Measurements from ENCODE around the gene ADAM23. TPM values are rescaled to one million over a fixed set of nuclear protein-coding genes. Genes with fewer than 3 reads are reported as not detected.

Gene ADAM23
- total RNA-seq, 6 experiments from 2014 or later: 0.47 to 2.6 (median 1.2) TPM

DNA sequence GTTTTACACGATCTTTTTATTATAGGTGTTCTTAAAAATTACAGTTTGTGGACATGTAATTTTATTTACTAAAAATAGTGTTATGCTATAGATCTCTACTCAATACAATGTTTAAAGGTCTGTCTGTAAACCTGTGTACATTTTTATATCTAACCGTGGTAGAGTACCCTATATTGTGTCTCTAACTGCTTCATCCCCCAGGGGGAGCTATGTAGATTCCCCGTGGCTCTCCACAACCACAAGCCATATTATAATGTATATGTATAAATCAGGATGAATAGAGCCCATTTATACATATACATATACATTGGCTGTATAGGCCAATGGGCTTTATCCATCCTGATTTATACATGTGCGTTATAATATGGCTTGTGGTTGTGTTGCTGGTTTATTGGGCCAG is 59.4 kb downstream of the ADAM23 start:
- Mint-ChIP-seq H3K4me1 (ENCODE audit: low read depth) (no peaks in the 10 kb centered on the region), H3K9me3 (peaks cover 8% of the 10 kb centered on the region; the same call in 1 of the 2 replicates), H3K27ac (no peak overlapping the region), H3K4me3 (no peak overlapping the region), H3K27me3 (ENCODE audit: insufficient read depth) (no peaks in the 10 kb centered on the region), H3K36me3 (ENCODE audit: low read depth) (no peaks in the 10 kb centered on the region)
- DNase-seq: no peak
- TF ChIP-seq, protein P1, sequence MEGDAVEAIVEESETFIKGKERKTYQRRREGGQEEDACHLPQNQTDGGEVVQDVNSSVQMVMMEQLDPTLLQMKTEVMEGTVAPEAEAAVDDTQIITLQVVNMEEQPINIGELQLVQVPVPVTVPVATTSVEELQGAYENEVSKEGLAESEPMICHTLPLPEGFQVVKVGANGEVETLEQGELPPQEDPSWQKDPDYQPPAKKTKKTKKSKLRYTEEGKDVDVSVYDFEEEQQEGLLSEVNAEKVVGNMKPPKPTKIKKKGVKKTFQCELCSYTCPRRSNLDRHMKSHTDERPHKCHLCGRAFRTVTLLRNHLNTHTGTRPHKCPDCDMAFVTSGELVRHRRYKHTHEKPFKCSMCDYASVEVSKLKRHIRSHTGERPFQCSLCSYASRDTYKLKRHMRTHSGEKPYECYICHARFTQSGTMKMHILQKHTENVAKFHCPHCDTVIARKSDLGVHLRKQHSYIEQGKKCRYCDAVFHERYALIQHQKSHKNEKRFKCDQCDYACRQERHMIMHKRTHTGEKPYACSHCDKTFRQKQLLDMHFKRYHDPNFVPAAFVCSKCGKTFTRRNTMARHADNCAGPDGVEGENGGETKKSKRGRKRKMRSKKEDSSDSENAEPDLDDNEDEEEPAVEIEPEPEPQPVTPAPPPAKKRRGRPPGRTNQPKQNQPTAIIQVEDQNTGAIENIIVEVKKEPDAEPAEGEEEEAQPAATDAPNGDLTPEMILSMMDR (IDR thresholded peaks at IDR 0.05): no peak

DNA sequence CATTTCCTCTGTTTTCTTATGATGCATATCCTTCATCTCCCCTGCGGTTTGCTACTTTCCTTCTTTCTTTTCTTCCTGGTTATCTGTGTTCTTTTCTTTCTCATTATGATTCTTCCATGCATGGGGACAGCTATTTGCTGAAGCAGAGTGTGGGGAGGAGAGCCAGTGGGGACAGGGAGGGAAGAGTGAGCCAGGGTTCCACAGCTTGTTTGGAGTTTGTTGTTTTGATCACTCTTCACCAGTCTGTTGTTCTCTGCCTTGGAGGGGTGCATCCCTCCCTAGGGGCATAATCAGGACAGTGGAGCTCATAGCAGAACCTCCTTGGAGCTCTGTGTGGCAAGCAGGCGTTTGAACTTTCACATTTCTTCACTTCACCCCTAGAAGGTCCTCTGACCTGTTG is 68.0 kb downstream of the ADAM23 start:
- H3K27me3 Mint-ChIP-seq (ENCODE audit: insufficient read depth): no peaks in the 10 kb centered on the region
- H3K27ac Mint-ChIP-seq: no peak overlapping the region
- no peak overlapping the region for H3K4me3 Mint-ChIP-seq
- TF ChIP-seq, protein P1 (IDR thresholded peaks at IDR 0.05): no peak
- H3K9me3 Mint-ChIP-seq: peaks cover 33% of the 10 kb centered on the region
- DNase-seq: no peak
- H3K36me3 Mint-ChIP-seq (ENCODE audit: low read depth): no peaks in the 10 kb centered on the region
- H3K4me1 Mint-ChIP-seq (ENCODE audit: low read depth): no peaks in the 10 kb centered on the region

- Mint-ChIP-seq H3K36me3 (ENCODE audit: low read depth) (no peaks in the 10 kb centered on the region), H3K4me1 (ENCODE audit: low read depth) (no peaks in the 10 kb centered on the region), H3K4me3 (no peak overlapping the region), H3K27me3 (ENCODE audit: insufficient read depth) (no peaks in the 10 kb centered on the region), H3K27ac (no peak overlapping the region), H3K9me3 (peaks cover 33% of the 10 kb centered on the region)
- TF ChIP-seq, protein P1 (IDR thresholded peaks at IDR 0.05): no peak
- DNase-seq: no peak
These were observed 69.7 kb downstream of the ADAM23 start for GRCh38 chr2:206512999-206513398.

DNA sequence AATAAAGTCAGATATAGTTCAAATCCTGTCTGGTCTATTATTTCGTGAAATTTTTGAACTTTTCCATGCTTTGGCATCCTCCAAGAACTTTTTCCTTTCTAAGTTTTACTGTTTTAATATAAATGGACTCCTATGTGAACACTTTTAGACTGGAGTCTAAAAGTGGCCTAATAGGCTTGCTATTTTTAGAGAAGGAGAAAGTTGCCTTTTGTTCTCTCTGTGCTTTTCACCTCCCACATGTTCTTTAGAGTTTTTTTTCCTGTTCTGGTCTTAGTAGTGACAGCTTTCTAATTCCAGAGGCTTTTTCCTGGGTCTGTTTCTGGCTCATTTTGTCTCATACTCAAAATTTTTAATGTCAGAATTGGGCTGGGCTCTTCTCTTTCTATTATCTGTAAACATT is 72.2 kb downstream of the ADAM23 start:
- Mint-ChIP-seq H3K4me3 (no peak overlapping the region), H3K36me3 (ENCODE audit: low read depth) (no peaks in the 10 kb centered on the region), H3K27me3 (ENCODE audit: insufficient read depth) (no peaks in the 10 kb centered on the region), H3K4me1 (ENCODE audit: low read depth) (no peaks in the 10 kb centered on the region), H3K27ac (no peak overlapping the region), H3K9me3 (peaks cover 33% of the 10 kb centered on the region)
- TF ChIP-seq, protein P1 (IDR thresholded peaks at IDR 0.05): no peak
- DNase-seq: no peak

DNA sequence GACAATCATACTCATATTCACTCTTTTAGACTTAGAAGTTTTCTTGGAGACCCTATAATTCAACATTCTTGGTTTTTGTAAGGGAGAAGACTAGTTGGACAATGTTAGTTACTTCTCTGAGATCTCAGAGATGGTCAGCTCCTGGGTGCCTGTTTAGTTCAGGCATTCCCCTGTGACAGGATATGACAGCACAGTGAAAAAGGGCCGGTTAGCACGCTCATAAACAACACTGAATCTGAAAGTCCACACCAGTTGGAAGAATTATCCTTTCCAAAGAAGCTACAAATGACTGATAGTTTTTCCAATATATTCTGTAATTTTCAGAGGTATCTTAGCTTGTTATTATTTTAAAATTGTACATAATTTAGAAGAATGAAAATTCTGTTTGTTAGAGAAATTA is 75.7 kb downstream of the ADAM23 start:
- Mint-ChIP-seq H3K27me3 (ENCODE audit: insufficient read depth) (no peaks in the 10 kb centered on the region; the same call in 1 of the 2 replicates), H3K4me1 (ENCODE audit: low read depth) (no peaks in the 10 kb centered on the region), H3K9me3 (peaks cover 22% of the 10 kb centered on the region), H3K36me3 (ENCODE audit: low read depth) (no peaks in the 10 kb centered on the region), H3K27ac (no peak overlapping the region), H3K4me3 (no peak overlapping the region)
- DNase-seq: no peak
- TF ChIP-seq, protein P1 (IDR thresholded peaks at IDR 0.05): no peak

DNA sequence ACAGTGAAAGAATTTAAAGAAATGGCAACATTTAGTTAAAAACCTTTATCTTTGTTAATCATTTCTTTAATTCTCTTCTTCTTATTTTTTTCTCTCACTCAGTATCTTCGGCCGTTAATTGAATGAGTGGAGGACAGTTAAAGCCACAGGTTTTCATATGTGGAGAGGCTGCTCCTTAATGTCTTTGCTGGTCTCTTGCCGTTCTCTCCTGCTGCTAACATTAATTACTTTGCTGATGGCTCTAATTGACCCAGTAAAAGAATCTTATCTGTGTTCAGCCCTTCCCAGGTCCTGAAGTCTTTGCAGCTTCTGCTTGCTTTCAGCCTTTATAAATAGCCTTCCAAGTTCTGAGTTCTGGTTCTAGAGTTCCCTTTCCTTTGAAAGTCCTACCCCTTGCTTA is 77.1 kb downstream of the ADAM23 start:
- H3K36me3 Mint-ChIP-seq (ENCODE audit: low read depth): no peaks in the 10 kb centered on the region
- TF ChIP-seq, protein P1 (IDR thresholded peaks at IDR 0.05): no peak
- no peaks in the 10 kb centered on the region for H3K4me1 Mint-ChIP-seq (ENCODE audit: low read depth)
- no peak overlapping the region for H3K27ac Mint-ChIP-seq
- H3K4me3 Mint-ChIP-seq: no peak overlapping the region
- no peaks in the 10 kb centered on the region; the same call in 1 of the 2 replicates for H3K27me3 Mint-ChIP-seq (ENCODE audit: insufficient read depth)
- H3K9me3 Mint-ChIP-seq: peaks cover 14% of the 10 kb centered on the region
- no peak for DNase-seq

Data from HFFc6 (cell line).